ENCODE measurements around the gene NTM.

GRCh38 chr11:131640320-131640719 is 269.9 kb downstream of the NTM start:
- no peak for TF ChIP-seq CTCF (conservative IDR thresholded peaks at IDR 0.05; ENCODE audit: low read length)
- TF ChIP-seq EZH2phosphoT487 (IDR thresholded peaks at IDR 0.05; ENCODE audit: borderline replicate concordance) = no peak

All from Loucy (cell line).